Measurements from ENCODE around the gene TOMM20. TPM values are rescaled to one million over a fixed set of nuclear protein-coding genes. Genes with fewer than 3 reads are reported as not detected.

The TOMM20 gene
- total RNA-seq, 4 donors from 2014 or later: 86.0 to 99.0 (median 95.4) TPM

- no peak for TF ChIP-seq CTCF (IDR thresholded peaks at IDR 0.05; ENCODE audit: low read depth)
Observed at GRCh38 chr1:235068158-235069121, 60.2 kb downstream of the TOMM20 start.

- no peak for TF ChIP-seq CTCF (IDR thresholded peaks at IDR 0.05; ENCODE audit: low read depth)
Observed at GRCh38 chr1:235067396-235068157, 61.1 kb downstream of the TOMM20 start.

GRCh38 chr1:235063068-235063765, 65.4 kb downstream of the TOMM20 start:
- TF ChIP-seq CTCF (IDR thresholded peaks at IDR 0.05; ENCODE audit: low read depth): no peak

GRCh38 chr1:235060607-235061470, 67.8 kb downstream of the TOMM20 start:
- TF ChIP-seq CTCF (IDR thresholded peaks at IDR 0.05; ENCODE audit: low read depth): no peak

Small RNAs within 50 kb of the gene (small RNA-seq; reads per million reads assigned to genes)
- gene AL732292.1 (not detected), gene SNORA14B (37.5 reads per million, percentile 96 among the genes with 10 or more reads in this experiment)

Other genes starting within 250 kb of the TOMM20 start
- gene RBM34, start 32.4 kb upstream of the TOMM20 start, total RNA-seq: 10 to 100 TPM; 32.2 to 57.8 (median 51.8) TPM
- gene ARID4B, start 199.3 kb upstream of the TOMM20 start, total RNA-seq: 10 to 100 TPM; 41.1 to 53.5 (median 48.0) TPM
- gene GGPS1, start 199.7 kb upstream of the TOMM20 start, total RNA-seq: 10 to 100 TPM; 11.5 to 38.8 (median 24.0) TPM
- 10 to 100 TPM; 11.7 to 32.4 (median 22.6) TPM for gene TBCE, start 238.6 kb upstream of the TOMM20 start, total RNA-seq